Karpas-422 (cell line): ENCODE measurements around the gene TEN1. TPM values are rescaled to one million over a fixed set of nuclear protein-coding genes. Genes with fewer than 3 reads are reported as not detected.
"Not testable (repeated sequence)": the region's sequence is repeated elsewhere in the genome, so short reads cannot be mapped to it uniquely, and the experiment has no call there.

Experiments used
- DNase-seq: peaks from one replicate; pipeline ENCODE4 v3.0.0-alpha.2; 2015
- H2AFZ ChIP-seq: fragments of 200-600 bp; sonication (generic); 2 replicates; pipeline ENCODE4 v1.6.1; 2014; ENCODE audit warnings: antibody characterized with exemption, low read length, mixed read lengths
- H3K27ac ChIP-seq: fragments of 200-600 bp; sonication (generic); 2 replicates; pipeline ENCODE4 v1.5.1; 2014; ENCODE audit warnings: mild to moderate bottlenecking, low read length, moderate library complexity
- H3K27me3 ChIP-seq: fragments of 200-600 bp; sonication (generic); 2 replicates; pipeline ENCODE4 v1.6.1; 2014; ENCODE audit warnings: low read length, mixed read lengths
- H3K36me3 ChIP-seq: fragments of 200-600 bp; sonication (generic); 2 replicates; pipeline ENCODE4 v1.6.1; 2014; ENCODE audit warnings: low read length, mixed read lengths; ENCODE audit not compliant: insufficient read depth
- H3K4me1 ChIP-seq: fragments of 200-600 bp; sonication (generic); 2 replicates; pipeline ENCODE4 v1.6.1; 2014; ENCODE audit warnings: mild to moderate bottlenecking, low read length, mixed read lengths
- H3K4me2 ChIP-seq: fragments of 200-600 bp; sonication (generic); 2 replicates; pipeline ENCODE4 v1.6.1; 2014; ENCODE audit warnings: low read length, low read depth, mild to moderate bottlenecking; ENCODE audit not compliant: poor library complexity, severe bottlenecking
- H3K4me3 ChIP-seq: fragments of 200-600 bp; sonication (generic); 2 replicates; pipeline ENCODE4 v1.5.1; 2014; ENCODE audit warnings: mild to moderate bottlenecking, antibody characterized with exemption, low read length, mixed read lengths
- H3K79me2 ChIP-seq: fragments of 200-600 bp; sonication (generic); 2 replicates; pipeline ENCODE4 v1.6.1; 2014; ENCODE audit warnings: mild to moderate bottlenecking, low read length, mixed read lengths
- H3K9ac ChIP-seq: fragments of 200-600 bp; sonication (generic); 2 replicates; pipeline ENCODE4 v1.6.0; 2014; ENCODE audit warnings: low read length
- H3K9me2 ChIP-seq: fragments of 200-600 bp; sonication (generic), shearing (Covaris generic); replicated peaks from 2 replicates; pipeline ENCODE4 v1.6.0; 2014; ENCODE audit warnings: mild to moderate bottlenecking, low read length, moderate library complexity; ENCODE audit not compliant: insufficient read depth
- H3K9me3 ChIP-seq: fragments of 300-700, 200-600 bp; sonication (generic); 2 replicates; pipeline ENCODE4 v1.6.1; 2014; ENCODE audit warnings: low read length, mixed read lengths
- H4K20me1 ChIP-seq: fragments of 200-600 bp; sonication (generic); 2 replicates; pipeline ENCODE4 v1.6.1; 2014; ENCODE audit warnings: mild to moderate bottlenecking, antibody characterized with exemption, low read length, low read depth; ENCODE audit not compliant: insufficient read depth
- total RNA-seq: library from RNA; depleted of rRNA; stranded (reverse); fragments of >200 nt; shearing (Covaris generic); gene quantifications from 2 replicates; pipeline ENCODE4 v1.2.3, GENCODE V29; 2014; ENCODE audit warnings: low replicate concordance

TEN1 gene
- total RNA-seq, 1 experiment from 2014 or later = 5.7 TPM

GRCh38 chr17:76036497-76037261 lies 57.6 kb downstream of the TEN1 start:
- Histone ChIP-seq H3K79me2 (no peaks in the 10 kb centered on the region), H4K20me1 (no peaks in the 10 kb centered on the region), H3K9me3 (no peaks in the 10 kb centered on the region), H3K27me3 (no peaks in the 10 kb centered on the region), H3K4me3 (no peak overlapping the region), H3K4me1 (no peaks in the 10 kb centered on the region), H2AFZ (no peak overlapping the region), H3K9ac (no peak overlapping the region), H3K36me3 (no peaks in the 10 kb centered on the region; the same call in 1 of the 2 replicates), H3K27ac (no peak overlapping the region), H3K9me2 (no peaks in the 10 kb centered on the region), H3K4me2 (no peak overlapping the region)
- DNase-seq = no peak

GRCh38 chr17:76038050-76038449 lies 59.0 kb downstream of the TEN1 start:
- no peak overlapping the region for H3K27ac ChIP-seq
- no peaks in the 10 kb centered on the region for H4K20me1 ChIP-seq
- no peaks in the 10 kb centered on the region; the same call in 1 of the 2 replicates for H3K36me3 ChIP-seq
- no peak overlapping the region for H3K4me3 ChIP-seq
- H3K79me2 ChIP-seq = no peaks in the 10 kb centered on the region
- H3K9me3 ChIP-seq = no peaks in the 10 kb centered on the region
- H2AFZ ChIP-seq = no peak overlapping the region
- H3K4me2 ChIP-seq = no peak overlapping the region
- DNase-seq = no peak
- H3K27me3 ChIP-seq = no peaks in the 10 kb centered on the region
- no peaks in the 10 kb centered on the region for H3K4me1 ChIP-seq
- no peak overlapping the region for H3K9ac ChIP-seq
- H3K9me2 ChIP-seq = no peaks in the 10 kb centered on the region

GRCh38 chr17:76039121-76039520 lies 60.1 kb downstream of the TEN1 start:
- H3K36me3 ChIP-seq = no peaks in the 10 kb centered on the region; the same call in 1 of the 2 replicates
- H3K27me3 ChIP-seq = no peaks in the 10 kb centered on the region
- no peak for DNase-seq
- no peak overlapping the region for H3K4me2 ChIP-seq
- no peaks in the 10 kb centered on the region for H3K9me3 ChIP-seq
- no peak overlapping the region for H3K27ac ChIP-seq
- no peak overlapping the region for H3K4me3 ChIP-seq
- no peaks in the 10 kb centered on the region for H3K79me2 ChIP-seq
- H3K4me1 ChIP-seq = no peaks in the 10 kb centered on the region
- H4K20me1 ChIP-seq = no peaks in the 10 kb centered on the region
- no peak overlapping the region for H2AFZ ChIP-seq
- no peak overlapping the region for H3K9ac ChIP-seq
- no peaks in the 10 kb centered on the region for H3K9me2 ChIP-seq

GRCh38 chr17:76040376-76040775 lies 61.3 kb downstream of the TEN1 start:
- no peak for DNase-seq
- Histone ChIP-seq H3K9ac (no peak overlapping the region), H3K36me3 (no peaks in the 10 kb centered on the region; the same call in 1 of the 2 replicates), H3K4me1 (no peaks in the 10 kb centered on the region), H3K27me3 (no peaks in the 10 kb centered on the region), H3K9me2 (no peaks in the 10 kb centered on the region), H3K9me3 (no peaks in the 10 kb centered on the region), H3K4me2 (no peak overlapping the region), H3K27ac (no peak overlapping the region), H4K20me1 (no peaks in the 10 kb centered on the region), H3K79me2 (no peaks in the 10 kb centered on the region), H2AFZ (no peak overlapping the region), H3K4me3 (no peak overlapping the region)

- H3K9ac ChIP-seq, H3K9me3 ChIP-seq, H3K27me3 ChIP-seq, H2AFZ ChIP-seq, H4K20me1 ChIP-seq, H3K79me2 ChIP-seq, H3K4me3 ChIP-seq, H3K4me2 ChIP-seq, H3K27ac ChIP-seq, H3K9me2 ChIP-seq, H3K36me3 ChIP-seq, H3K4me1 ChIP-seq, DNase-seq: not testable (repeated sequence)
Measured at GRCh38 chr17:76042868-76043267, 63.8 kb downstream of the TEN1 start.

- not testable (repeated sequence) for H3K79me2 ChIP-seq, H3K27me3 ChIP-seq
Measured at GRCh38 chr17:76044475-76045007, 65.5 kb downstream of the TEN1 start.

GRCh38 chr17:76046064-76046463 lies 67.0 kb downstream of the TEN1 start:
- DNase-seq = no peak
- no peak overlapping the region for H2AFZ ChIP-seq
- H3K9me3 ChIP-seq = no peaks in the 10 kb centered on the region
- H3K4me2 ChIP-seq = no peak overlapping the region
- H3K27me3 ChIP-seq = no peaks in the 10 kb centered on the region
- H3K36me3 ChIP-seq = peaks cover 9% of the 10 kb centered on the region; the same call in 1 of the 2 replicates
- H3K4me3 ChIP-seq = no peak overlapping the region
- no peaks in the 10 kb centered on the region for H4K20me1 ChIP-seq
- H3K9me2 ChIP-seq = no peaks in the 10 kb centered on the region
- H3K27ac ChIP-seq = no peak overlapping the region
- no peak overlapping the region for H3K9ac ChIP-seq
- H3K4me1 ChIP-seq = peaks cover 10% of the 10 kb centered on the region
- no peaks in the 10 kb centered on the region for H3K79me2 ChIP-seq

More at GRCh38 chr17:76044475-76045007, 65.5 kb downstream of the TEN1 start:
- not testable (repeated sequence) for H3K27ac ChIP-seq, H3K4me1 ChIP-seq, H3K4me3 ChIP-seq, H3K9me2 ChIP-seq, H4K20me1 ChIP-seq, H3K9ac ChIP-seq, H3K36me3 ChIP-seq, H3K9me3 ChIP-seq, H3K4me2 ChIP-seq, DNase-seq, H2AFZ ChIP-seq

- H3K27ac ChIP-seq = no peak overlapping the region
- no peak for DNase-seq
- H3K27me3 ChIP-seq = no peaks in the 10 kb centered on the region
- peaks cover 9% of the 10 kb centered on the region; the same call in 1 of the 2 replicates for H3K36me3 ChIP-seq
- no peak overlapping the region for H2AFZ ChIP-seq
- H3K4me1 ChIP-seq = peaks cover 10% of the 10 kb centered on the region
- H3K4me2 ChIP-seq = peak overlapping the region; percentile 15
- H4K20me1 ChIP-seq = no peaks in the 10 kb centered on the region
- no peaks in the 10 kb centered on the region for H3K9me3 ChIP-seq
- H3K79me2 ChIP-seq = no peaks in the 10 kb centered on the region
- H3K9me2 ChIP-seq = no peaks in the 10 kb centered on the region
- no peak overlapping the region for H3K4me3 ChIP-seq
- no peak overlapping the region for H3K9ac ChIP-seq
Measured at GRCh38 chr17:76048025-76048605, 69.1 kb downstream of the TEN1 start.
